Spleen (tissue), 7 donors: Measurements from ENCODE around the gene FABP7.

Source experiments
- CTCF ChIP-seq, 11 experiments: fragments of 200-600 bp in 7 of 11; fragments of 450-650 bp in 4 of 11; sonication (generic) in 4 of 11; IDR thresholded peaks in 8 of 11; conservative IDR thresholded peaks in 3 of 11; 1 replicate in 7 of 11; 2 replicates in 4 of 11; pipeline versions ENCODE4 v1.4.0 to v1.8.0; 2016 to 2021; ENCODE audit warnings: antibody characterized with exemption in 11 of 11, inconsistent platforms in 4 of 11, mild to moderate bottlenecking in 1 of 11
- POLR2A ChIP-seq, 3 donors: fragments of 450-650 bp; IDR thresholded peaks; one replicate each; pipeline ENCODE4 v1.5.1; 2017; ENCODE audit warnings: antibody characterized with exemption in 3 of 3, mild to moderate bottlenecking in 1 of 3
- POLR2AphosphoS5 ChIP-seq, 3 donors: sonication (generic); formaldehyde crosslinking; IDR thresholded peaks; one replicate each; pipeline ENCODE4 v1.5.1; 2017; ENCODE audit warnings: antibody characterized with exemption in 3 of 3
- donor health status: DM: no; HTN: no; CAD: no; lungs with moderate emphysema.
- donor health status: DM: no; HTN: no; CAD: no.
- donor health status: DM: no; HTN: no; CAD: no.

GRCh38 chr6:122740091-122740490 lies 39.4 kb upstream of the FABP7 start:
- no peak for TF ChIP-seq CTCF (IDR thresholded peaks at IDR 0.05 in 8 of 11, conservative IDR thresholded peaks at IDR 0.05 in 3 of 11)
- no peak for TF ChIP-seq POLR2AphosphoS5 (IDR thresholded peaks at IDR 0.05)
- TF ChIP-seq POLR2A (IDR thresholded peaks at IDR 0.05) = no peak
